SK-N-SH treated with all-trans-retinoic acid at 6 μM for 48 hours (cell line): Measurements from ENCODE around the gene SYPL1.

Source experiments
- ATAC-seq: fragments of 200-7000 bp; cut with Tn5 transposase; 3 replicates; pipeline ENCODE4 v1.9.1; 2020; ENCODE audit warnings: mild to moderate bottlenecking, moderate library complexity
- CSDC2 ChIP-seq: fragments of 250-450 bp; sonication (Bioruptor Pico); IDR thresholded peaks from 2 replicates; pipeline ENCODE4 v1.5.0; 2020; ENCODE audit warnings: mild to moderate bottlenecking, moderate library complexity
- ESRRG ChIP-seq: fragments of 250-450 bp; sonication (Bioruptor Pico); IDR thresholded peaks from 2 replicates; pipeline ENCODE4 v1.6.1; 2021; ENCODE audit warnings: mild to moderate bottlenecking
- GLIS3 ChIP-seq: fragments of 250-450 bp; sonication (Bioruptor Pico); IDR thresholded peaks from 2 replicates; pipeline ENCODE4 v1.5.0; 2020; ENCODE audit warnings: mild to moderate bottlenecking, moderate library complexity
- ISL1 ChIP-seq: fragments of 250-450 bp; sonication (Bioruptor Pico); IDR thresholded peaks from 2 replicates; pipeline ENCODE4 v2.1.2; 2022; ENCODE audit warnings: mild to moderate bottlenecking, moderate library complexity
- OSR1 ChIP-seq: fragments of 250-450 bp; sonication (Bioruptor Pico); IDR thresholded peaks from 2 replicates; pipeline ENCODE4 v1.8.0; 2022; ENCODE audit warnings: moderate library complexity, mild to moderate bottlenecking, inconsistent platforms
- PPARA ChIP-seq: fragments of 250-450 bp; sonication (Bioruptor Pico); IDR thresholded peaks from 2 replicates; pipeline ENCODE4 v1.5.0; 2020; ENCODE audit warnings: mild to moderate bottlenecking, borderline replicate concordance
- RARB ChIP-seq: fragments of 250-450 bp; sonication (Bioruptor Pico); IDR thresholded peaks from 2 replicates; pipeline ENCODE4 v1.8.0; 2021; ENCODE audit warnings: mild to moderate bottlenecking, moderate library complexity
- SNAI2 ChIP-seq: fragments of 250-450 bp; sonication (Bioruptor Pico); IDR thresholded peaks from 2 replicates; pipeline ENCODE4 v1.5.0; 2020; ENCODE audit warnings: mild to moderate bottlenecking, moderate library complexity
- TCF4 ChIP-seq: fragments of 250-450 bp; sonication (Bioruptor Pico); IDR thresholded peaks from 2 replicates; pipeline ENCODE4 v1.8.0; 2021; ENCODE audit warnings: mild to moderate bottlenecking, moderate library complexity, borderline replicate concordance
- TOX ChIP-seq: fragments of 250-450 bp; sonication (Bioruptor Pico); IDR thresholded peaks from 2 replicates; pipeline ENCODE4 v1.8.0; 2021; ENCODE audit warnings: mild to moderate bottlenecking, moderate library complexity, borderline replicate concordance
- ZC3H10 ChIP-seq: fragments of 250-450 bp; sonication (Bioruptor Pico); IDR thresholded peaks from 2 replicates; pipeline ENCODE4 v1.5.1; 2021; ENCODE audit warnings: mild to moderate bottlenecking, moderate library complexity
- ZFP3 ChIP-seq: fragments of 250-450 bp; sonication (Bioruptor Pico); IDR thresholded peaks from 2 replicates; pipeline ENCODE4 v1.5.0; 2020; ENCODE audit warnings: mild to moderate bottlenecking, moderate library complexity
- ZFP30 ChIP-seq: fragments of 450-650 bp; formaldehyde crosslinking; IDR thresholded peaks from 2 replicates; pipeline ENCODE4 v1.5.0; 2022; ENCODE audit warnings: mild to moderate bottlenecking, moderate library complexity
- ZNF565 ChIP-seq: fragments of 450-650 bp; formaldehyde crosslinking; conservative IDR thresholded peaks from 2 replicates; pipeline ENCODE4 v1.5.0; 2020; ENCODE audit warnings: low read depth, mild to moderate bottlenecking, moderate library complexity
- ZNF70 ChIP-seq: fragments of 450-650 bp; formaldehyde crosslinking; IDR thresholded peaks from 2 replicates; pipeline ENCODE4 v1.5.0; 2020; ENCODE audit warnings: mild to moderate bottlenecking, moderate library complexity
- ZNF8 ChIP-seq: fragments of 450-650 bp; formaldehyde crosslinking; IDR thresholded peaks from 2 replicates; pipeline ENCODE4 v1.5.0; 2020; ENCODE audit warnings: mild to moderate bottlenecking, moderate library complexity
- TF ChIP-seq, protein P1 (sequence below): fragments of 250-450 bp; sonication (Bioruptor Pico); IDR thresholded peaks from 2 replicates; pipeline ENCODE4 v1.8.0; 2021; ENCODE audit warnings: low read depth, mild to moderate bottlenecking, moderate library complexity, borderline replicate concordance
- TF ChIP-seq, protein P2 (sequence below): fragments of 250-450 bp; sonication (Bioruptor Pico); IDR thresholded peaks from 2 replicates; pipeline ENCODE4 v1.5.1; 2020; ENCODE audit warnings: low read depth, mild to moderate bottlenecking, moderate library complexity
- TF ChIP-seq, protein P3 (sequence below): fragments of 250-450 bp; sonication (Bioruptor Pico); IDR thresholded peaks from 2 replicates; pipeline ENCODE4 v1.5.0; 2020; ENCODE audit warnings: mild to moderate bottlenecking, moderate library complexity
- TF ChIP-seq, protein P4 (sequence below): fragments of 250-450 bp; sonication (Bioruptor Pico); IDR thresholded peaks from 2 replicates; pipeline ENCODE4 v1.8.0; 2020; ENCODE audit warnings: mild to moderate bottlenecking, moderate library complexity, borderline replicate concordance

The SYPL1 gene

DNA sequence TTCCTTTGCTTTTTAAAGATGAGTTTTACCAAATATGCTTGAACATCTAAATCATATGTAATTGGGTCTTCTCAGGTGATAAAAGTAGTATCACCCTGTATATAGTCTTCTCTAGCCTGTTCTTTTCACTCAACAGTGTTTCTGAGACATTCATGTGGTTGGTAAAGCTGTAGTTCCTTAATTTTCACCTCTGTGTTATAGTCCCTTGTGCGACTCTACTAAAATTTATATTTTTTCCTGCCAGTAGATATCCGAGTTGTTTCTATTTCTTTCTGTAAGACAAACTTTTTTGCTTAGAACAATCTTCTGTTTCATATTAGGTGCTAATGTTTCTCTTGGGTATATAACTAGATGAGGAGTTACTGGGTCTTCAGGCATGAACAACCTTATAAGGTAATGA lies 35.6 kb downstream of the SYPL1 start:
- no peak for TF ChIP-seq ESRRG (CRISPR knock-in tag)
- no peak for TF ChIP-seq OSR1 (CRISPR knock-in tag)
- no peak for TF ChIP-seq PPARA (CRISPR knock-in tag)
- TF ChIP-seq TCF4, result no peak
- TF ChIP-seq ZNF8 (CRISPR knock-in tag), result no peak
- TF ChIP-seq GLIS3 (CRISPR knock-in tag), result no peak
- no peak for TF ChIP-seq RARB (CRISPR knock-in tag)
- TF ChIP-seq, protein P1, sequence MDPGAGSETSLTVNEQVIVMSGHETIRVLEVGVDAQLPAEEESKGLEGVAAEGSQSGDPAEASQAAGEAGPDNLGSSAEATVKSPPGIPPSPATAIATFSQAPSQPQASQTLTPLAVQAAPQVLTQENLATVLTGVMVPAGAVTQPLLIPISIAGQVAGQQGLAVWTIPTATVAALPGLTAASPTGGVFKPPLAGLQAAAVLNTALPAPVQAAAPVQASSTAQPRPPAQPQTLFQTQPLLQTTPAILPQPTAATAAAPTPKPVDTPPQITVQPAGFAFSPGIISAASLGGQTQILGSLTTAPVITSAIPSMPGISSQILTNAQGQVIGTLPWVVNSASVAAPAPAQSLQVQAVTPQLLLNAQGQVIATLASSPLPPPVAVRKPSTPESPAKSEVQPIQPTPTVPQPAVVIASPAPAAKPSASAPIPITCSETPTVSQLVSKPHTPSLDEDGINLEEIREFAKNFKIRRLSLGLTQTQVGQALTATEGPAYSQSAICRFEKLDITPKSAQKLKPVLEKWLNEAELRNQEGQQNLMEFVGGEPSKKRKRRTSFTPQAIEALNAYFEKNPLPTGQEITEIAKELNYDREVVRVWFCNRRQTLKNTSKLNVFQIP, result no peak
- TF ChIP-seq SNAI2, result no peak
- TF ChIP-seq, protein P2, sequence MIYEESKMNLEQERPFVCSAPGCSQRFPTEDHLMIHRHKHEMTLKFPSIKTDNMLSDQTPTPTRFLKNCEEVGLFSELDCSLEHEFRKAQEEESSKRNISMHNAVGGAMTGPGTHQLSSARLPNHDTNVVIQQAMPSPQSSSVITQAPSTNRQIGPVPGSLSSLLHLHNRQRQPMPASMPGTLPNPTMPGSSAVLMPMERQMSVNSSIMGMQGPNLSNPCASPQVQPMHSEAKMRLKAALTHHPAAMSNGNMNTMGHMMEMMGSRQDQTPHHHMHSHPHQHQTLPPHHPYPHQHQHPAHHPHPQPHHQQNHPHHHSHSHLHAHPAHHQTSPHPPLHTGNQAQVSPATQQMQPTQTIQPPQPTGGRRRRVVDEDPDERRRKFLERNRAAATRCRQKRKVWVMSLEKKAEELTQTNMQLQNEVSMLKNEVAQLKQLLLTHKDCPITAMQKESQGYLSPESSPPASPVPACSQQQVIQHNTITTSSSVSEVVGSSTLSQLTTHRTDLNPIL (CRISPR knock-in tag), result no peak
- TF ChIP-seq TOX (CRISPR knock-in tag), result no peak
- TF ChIP-seq ZC3H10 (CRISPR knock-in tag), result no peak
- no peak for TF ChIP-seq ZFP3
- ATAC-seq, result no peak

DNA sequence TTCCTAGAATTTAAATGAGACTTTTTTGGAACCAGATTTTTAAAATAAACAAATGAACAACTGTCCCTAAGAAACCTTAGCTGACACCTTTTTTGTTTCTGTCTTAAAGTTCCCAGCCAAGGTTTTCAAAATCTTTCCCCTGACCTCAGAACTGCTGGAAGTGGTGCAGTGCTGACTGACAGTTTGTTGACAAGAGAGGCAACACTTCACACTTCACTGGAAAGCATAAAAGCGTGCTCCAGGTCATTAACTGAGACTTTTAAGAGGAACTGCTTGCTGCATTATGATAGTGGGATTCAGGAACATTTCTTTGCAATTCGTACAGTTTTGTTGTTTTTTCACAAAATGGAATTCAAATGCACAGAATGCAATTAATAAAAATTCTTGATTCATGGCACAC lies 36.2 kb downstream of the SYPL1 start:
- no peak for ATAC-seq

DNA sequence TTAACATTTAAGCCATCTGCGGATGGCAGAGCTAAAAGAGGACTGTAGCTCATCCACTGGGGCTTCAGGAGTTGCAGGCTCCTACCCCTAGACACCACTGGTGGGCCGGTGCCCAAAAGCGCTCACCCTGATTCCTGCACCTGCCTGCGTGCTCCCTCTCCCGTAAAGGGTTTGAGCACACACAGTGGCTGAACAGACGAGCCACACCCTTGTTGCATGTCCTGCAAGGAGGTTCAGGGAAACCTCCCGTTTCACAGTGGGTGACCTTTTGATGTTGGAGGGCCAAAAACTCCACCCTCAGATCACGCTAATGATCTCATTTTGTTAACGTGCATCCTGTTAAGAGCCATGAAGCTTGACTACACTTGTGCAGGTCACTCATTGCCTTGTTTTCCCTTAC lies 37.9 kb downstream of the SYPL1 start:
- no peak for ATAC-seq
- TF ChIP-seq ZNF565 (no peak), PPARA (CRISPR knock-in tag) (no peak), ZNF70 (CRISPR knock-in tag) (no peak), TOX (CRISPR knock-in tag) (no peak), OSR1 (CRISPR knock-in tag) (no peak), SNAI2 (no peak), CSDC2 (CRISPR knock-in tag) (no peak)
- TF ChIP-seq, protein P1, result no peak

More for the DNA sequence above, 36.2 kb downstream of the SYPL1 start:
- TF ChIP-seq ZFP3 (no peak), RARB (CRISPR knock-in tag) (no peak)
- TF ChIP-seq, protein P2 (CRISPR knock-in tag), result no peak
- TF ChIP-seq, all 23 proteins: peak for 0

DNA sequence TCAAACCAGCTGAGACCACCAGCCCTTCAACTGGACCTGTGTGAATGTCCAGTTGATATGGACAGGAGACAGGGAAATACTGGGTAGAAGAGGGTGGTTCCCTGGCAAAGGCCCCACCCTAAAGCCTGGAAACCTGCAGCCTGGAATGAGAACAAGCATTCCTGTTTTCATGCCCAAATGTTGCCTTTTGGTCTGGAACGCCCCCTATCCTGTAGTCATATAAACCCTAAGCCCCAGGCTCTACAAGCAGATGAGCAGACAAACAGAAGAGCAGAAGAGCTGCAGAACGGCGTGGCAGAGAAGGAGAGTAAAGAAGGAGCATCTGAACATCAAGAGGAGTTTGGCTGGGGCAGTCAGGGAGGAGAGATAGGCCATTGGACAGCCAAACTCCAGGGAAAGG lies 38.4 kb downstream of the SYPL1 start:
- no peak for ATAC-seq
- TF ChIP-seq ISL1 (CRISPR knock-in tag) (no peak), ZFP3 (no peak), TOX (CRISPR knock-in tag) (no peak), ZFP30 (CRISPR knock-in tag) (no peak), ZNF8 (CRISPR knock-in tag) (no peak), TCF4 (no peak), OSR1 (CRISPR knock-in tag) (no peak), ESRRG (CRISPR knock-in tag) (no peak), ZNF565 (no peak), SNAI2 (no peak), PPARA (CRISPR knock-in tag) (no peak), ZC3H10 (CRISPR knock-in tag) (no peak)
- TF ChIP-seq, protein P3, sequence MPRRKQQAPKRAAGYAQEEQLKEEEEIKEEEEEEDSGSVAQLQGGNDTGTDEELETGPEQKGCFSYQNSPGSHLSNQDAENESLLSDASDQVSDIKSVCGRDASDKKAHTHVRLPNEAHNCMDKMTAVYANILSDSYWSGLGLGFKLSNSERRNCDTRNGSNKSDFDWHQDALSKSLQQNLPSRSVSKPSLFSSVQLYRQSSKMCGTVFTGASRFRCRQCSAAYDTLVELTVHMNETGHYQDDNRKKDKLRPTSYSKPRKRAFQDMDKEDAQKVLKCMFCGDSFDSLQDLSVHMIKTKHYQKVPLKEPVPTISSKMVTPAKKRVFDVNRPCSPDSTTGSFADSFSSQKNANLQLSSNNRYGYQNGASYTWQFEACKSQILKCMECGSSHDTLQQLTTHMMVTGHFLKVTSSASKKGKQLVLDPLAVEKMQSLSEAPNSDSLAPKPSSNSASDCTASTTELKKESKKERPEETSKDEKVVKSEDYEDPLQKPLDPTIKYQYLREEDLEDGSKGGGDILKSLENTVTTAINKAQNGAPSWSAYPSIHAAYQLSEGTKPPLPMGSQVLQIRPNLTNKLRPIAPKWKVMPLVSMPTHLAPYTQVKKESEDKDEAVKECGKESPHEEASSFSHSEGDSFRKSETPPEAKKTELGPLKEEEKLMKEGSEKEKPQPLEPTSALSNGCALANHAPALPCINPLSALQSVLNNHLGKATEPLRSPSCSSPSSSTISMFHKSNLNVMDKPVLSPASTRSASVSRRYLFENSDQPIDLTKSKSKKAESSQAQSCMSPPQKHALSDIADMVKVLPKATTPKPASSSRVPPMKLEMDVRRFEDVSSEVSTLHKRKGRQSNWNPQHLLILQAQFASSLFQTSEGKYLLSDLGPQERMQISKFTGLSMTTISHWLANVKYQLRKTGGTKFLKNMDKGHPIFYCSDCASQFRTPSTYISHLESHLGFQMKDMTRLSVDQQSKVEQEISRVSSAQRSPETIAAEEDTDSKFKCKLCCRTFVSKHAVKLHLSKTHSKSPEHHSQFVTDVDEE (CRISPR knock-in tag), result no peak
- TF ChIP-seq, protein P2 (CRISPR knock-in tag), result no peak
- TF ChIP-seq, protein P4, sequence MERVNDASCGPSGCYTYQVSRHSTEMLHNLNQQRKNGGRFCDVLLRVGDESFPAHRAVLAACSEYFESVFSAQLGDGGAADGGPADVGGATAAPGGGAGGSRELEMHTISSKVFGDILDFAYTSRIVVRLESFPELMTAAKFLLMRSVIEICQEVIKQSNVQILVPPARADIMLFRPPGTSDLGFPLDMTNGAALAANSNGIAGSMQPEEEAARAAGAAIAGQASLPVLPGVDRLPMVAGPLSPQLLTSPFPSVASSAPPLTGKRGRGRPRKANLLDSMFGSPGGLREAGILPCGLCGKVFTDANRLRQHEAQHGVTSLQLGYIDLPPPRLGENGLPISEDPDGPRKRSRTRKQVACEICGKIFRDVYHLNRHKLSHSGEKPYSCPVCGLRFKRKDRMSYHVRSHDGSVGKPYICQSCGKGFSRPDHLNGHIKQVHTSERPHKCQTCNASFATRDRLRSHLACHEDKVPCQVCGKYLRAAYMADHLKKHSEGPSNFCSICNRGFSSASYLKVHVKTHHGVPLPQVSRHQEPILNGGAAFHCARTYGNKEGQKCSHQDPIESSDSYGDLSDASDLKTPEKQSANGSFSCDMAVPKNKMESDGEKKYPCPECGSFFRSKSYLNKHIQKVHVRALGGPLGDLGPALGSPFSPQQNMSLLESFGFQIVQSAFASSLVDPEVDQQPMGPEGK, result no peak
- TF ChIP-seq, protein P1, result no peak
